Hematopoietic multipotent progenitor cell treated with erythropoietin and hydrocortisone succinate and interleukin-3 and kit ligand, for 17 days (in vitro differentiated cells): ENCODE measurements around the gene CDH7.

Source experiments
- DNase-seq: peaks from one replicate; pipeline ENCODE4 v3.0.0-alpha.2; 2015; ENCODE audit warnings: low spot score

The CDH7 gene

DNA sequence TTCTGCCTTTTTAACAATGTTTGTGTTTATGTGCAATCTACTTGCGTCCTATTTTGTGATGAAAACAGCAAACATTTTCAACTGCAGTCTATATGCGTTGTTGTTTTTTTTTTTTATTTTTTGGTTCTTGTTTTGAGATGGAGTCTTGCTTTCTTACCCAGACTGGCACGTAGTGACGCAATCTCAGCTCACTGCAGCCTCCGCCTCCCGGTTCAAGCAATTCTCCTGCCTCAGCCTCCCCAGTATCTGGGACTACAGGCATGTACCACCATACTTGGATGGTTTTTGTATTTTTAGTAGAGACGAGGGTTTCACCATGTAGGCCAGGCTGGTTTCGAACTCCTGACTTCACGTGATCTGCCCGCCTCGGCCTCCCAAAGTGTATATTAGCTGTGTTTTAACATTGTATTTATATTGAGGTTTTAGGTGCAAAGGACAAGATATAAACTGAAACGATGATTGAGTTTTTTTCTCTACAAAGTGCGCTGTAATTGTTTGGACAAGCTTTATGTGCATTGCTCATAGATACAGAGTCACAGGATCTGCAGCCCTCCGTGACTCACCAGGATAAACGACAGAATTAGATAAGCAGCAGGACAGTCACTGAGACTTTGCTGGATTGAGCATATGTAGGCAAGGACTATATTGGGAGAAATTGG is 17.4 kb downstream of the CDH7 start:
- DNase-seq, result no peak

GRCh38 chr18:65769652-65770051 is 18.8 kb downstream of the CDH7 start:
- DNase-seq, result no peak

DNA sequence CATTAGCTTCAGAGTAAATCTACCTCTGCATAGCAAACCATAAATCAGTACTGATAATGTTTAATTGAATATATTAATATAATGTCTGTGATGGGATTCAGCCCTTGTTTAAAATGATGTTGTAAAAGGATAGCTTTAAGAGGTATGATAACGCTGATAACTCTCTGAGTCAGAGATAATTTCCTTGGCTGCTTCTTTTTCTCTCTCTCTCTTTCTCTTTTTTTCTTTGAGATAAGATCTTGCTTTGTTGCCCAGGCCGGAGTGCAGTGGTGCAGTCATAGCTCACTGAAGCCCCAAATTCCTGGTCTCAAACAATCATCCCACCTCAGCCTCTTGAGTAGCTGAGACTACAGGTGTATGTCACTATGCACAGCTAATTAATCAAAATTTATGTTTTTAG is 35.7 kb downstream of the CDH7 start:
- no peak for DNase-seq

DNA sequence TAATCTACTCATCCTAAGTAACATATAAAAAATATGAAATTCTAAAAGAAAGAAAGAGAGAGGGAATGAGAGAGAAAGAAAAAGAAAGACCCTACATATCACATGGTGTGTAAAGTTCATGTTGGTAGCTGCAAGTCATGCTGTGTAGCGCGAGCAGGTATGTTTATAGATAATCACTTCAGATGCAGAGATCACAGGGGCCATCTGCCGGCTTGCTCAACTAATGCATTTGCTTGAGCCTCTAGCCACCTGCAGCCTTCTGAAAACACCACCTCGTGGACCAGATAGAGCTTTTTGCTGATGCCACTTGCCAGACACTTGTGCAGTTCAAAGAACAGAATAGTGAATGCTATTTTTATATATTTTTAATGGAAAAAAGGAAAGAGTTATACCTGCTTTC is 37.6 kb downstream of the CDH7 start:
- DNase-seq, result no peak

- DNase-seq, result no peak
Observed at GRCh38 chr18:65790604-65791003, 39.8 kb downstream of the CDH7 start.

- DNase-seq, result no peak
Observed at GRCh38 chr18:65791719-65792118, 40.9 kb downstream of the CDH7 start.

DNA sequence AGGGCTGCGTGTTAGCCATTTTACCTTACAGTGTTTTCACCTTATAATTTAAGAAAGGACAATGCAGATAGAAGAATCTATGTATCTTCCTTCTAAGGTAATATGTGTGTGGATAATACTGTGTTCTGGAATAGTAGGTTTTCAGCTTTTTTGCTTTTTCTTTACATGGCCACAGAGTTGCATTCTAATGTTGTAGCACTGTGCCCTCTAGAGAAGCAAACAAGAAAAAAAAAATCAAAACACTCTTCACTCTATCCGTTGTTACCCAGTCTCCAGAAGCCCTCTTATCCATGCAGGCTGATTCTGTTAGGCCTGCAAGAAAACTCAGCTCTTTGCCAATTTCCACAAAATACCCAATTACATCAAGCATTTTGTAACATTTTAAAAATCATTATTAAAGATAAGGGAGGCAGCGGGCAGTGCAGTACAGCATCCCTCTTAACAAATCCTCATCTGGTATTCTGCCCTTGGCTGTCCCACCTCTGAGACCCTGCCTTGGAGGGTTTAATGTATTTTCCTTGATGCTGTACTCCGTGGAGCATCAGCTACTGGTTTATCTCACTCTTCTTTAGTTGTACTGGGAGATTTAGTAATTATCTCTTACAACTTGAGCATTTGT is 41.8 kb downstream of the CDH7 start:
- DNase-seq, result no peak

DNA sequence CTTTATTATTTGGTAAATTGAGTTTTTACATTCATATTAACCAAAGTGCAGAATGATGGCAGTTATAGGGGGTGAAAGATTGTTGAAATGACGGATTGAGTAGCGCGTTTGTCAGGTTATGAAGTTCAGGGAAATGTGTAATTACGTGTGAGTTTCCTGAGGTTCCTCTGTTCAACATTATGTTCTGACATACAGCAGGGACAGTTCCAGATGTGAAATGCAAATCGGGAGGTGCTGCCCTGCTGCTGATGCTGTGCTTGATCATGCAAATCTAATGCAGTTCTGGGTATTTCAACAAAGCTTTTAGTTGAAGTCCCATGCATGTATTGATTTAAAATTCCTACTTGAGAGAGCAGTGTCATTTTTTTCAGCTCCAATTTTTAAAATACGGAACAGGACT is 57.9 kb downstream of the CDH7 start:
- DNase-seq, result no peak

- no peak for DNase-seq
Observed at GRCh38 chr18:65811307-65811706, 60.5 kb downstream of the CDH7 start.

DNA sequence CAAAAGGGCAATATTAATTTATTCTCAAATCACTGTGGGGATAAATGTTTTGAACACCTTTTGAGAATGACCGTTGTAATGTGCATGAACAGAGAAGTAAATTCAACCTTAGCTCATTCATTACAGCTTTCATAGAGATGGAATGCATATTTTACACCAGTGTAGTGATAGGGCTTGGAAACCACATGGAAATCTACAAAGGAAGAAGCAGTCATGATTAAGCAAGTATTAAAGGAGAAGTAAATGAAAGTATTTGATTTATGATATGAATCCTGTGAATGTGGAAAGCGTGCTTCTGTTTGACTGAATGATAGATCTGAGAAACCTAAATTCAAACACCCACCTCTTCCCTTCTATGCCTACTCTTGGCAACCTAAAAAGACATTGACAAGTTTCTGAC is 64.7 kb downstream of the CDH7 start:
- DNase-seq, result no peak

DNA sequence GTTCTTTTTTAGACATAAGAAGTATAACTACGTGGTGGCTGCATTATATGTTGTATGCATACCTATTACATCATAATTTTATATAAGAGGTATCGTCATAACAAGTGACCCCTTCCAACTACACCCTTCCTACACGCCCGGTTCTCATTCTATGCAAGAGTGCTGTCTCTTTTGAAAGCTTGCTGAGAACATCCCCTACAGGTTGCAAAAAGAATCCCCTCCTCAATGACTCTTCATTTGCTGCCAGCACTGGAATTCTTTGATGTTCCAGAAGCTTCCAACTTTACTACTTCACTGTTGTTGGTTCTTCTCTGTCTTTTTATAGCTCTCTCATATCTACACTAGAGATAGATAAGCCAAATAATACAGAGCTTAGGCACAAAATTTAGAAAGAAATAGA is 66.4 kb downstream of the CDH7 start:
- DNase-seq, result no peak

- DNase-seq, result no peak
Observed at GRCh38 chr18:65821911-65822310, 71.1 kb downstream of the CDH7 start.

- no peak for DNase-seq
Observed at GRCh38 chr18:65822826-65823225, 72.0 kb downstream of the CDH7 start.

DNA sequence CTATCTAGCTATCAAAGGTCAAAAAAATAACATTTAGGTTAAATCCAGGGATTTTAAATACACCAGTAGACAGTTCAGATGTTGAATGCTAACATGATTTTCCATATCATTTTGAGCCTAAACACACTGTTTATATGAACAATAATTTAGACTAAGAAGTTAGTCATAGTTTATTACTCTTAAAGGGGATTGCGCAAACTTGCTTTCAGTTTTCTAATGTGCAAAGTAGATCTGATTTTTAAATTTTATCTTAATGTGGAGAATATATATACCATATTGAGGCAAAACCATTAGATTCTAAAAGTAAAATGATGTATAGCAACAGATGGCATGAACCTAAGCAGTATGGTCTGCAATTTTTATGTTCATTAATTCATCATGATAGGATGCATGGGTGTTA is 76.6 kb downstream of the CDH7 start:
- no peak for DNase-seq

GRCh38 chr18:65835881-65836280 is 85.1 kb downstream of the CDH7 start:
- DNase-seq, result no peak

DNA sequence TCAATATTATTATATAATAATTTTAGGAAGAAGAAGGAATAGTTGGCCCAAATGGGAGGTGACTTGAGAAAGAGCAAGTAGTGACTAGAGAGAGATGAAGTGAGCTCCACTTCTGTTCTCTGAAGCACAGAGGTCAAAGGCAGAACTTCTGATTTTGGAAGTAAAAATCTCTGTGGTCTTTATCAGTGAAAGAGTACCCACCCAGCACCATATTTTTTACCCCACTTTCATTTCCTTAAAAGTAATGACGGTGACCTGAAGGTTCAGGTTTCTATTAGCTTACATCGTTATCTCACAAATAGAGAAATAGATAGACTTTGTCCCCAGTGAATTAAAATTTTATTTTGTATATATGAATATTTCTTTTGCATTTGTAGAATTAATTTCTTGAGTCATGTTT is 95.3 kb downstream of the CDH7 start:
- no peak for DNase-seq

DNA sequence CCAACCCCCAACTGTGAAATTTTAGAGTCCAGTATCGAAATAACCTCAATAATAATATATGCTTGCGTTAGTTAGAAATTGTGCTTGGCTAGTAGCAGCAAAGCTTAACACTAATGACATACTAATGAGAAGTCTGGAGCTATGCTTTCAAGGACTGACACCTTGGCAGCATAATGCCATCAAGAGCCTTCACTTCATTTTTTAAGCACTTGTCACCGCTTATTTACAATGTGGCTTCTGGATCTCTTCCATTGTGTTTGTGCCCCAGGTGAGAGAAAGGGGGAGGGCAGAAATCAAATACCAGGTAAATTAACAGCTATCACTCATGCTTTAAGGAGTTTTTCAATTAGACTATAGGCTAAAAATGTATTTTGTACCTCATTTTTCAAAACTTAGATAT is 101.5 kb downstream of the CDH7 start:
- DNase-seq, result no peak

DNA sequence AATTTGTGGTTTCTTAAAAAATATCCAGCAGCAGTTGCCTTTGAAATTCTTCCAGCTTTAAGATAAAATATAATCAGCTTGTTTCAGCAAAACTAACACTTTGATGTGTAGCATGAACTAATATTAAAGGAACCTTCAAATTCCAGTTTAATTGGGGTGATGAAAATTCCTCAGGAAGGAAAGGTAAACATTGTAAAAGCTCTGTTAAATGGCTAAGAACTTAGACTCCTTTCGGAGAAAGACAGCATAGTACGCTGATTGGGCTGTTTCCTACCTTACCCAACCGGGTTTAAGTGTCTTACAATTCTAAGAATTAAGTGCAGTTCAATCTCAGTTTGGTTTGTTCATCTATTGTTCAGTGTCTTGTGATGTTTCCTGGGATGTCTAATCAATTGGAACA is 108.3 kb downstream of the CDH7 start:
- DNase-seq, result no peak

GRCh38 chr18:65869527-65869926 is 118.7 kb downstream of the CDH7 start:
- DNase-seq, result no peak

- DNase-seq, result no peak
Observed at GRCh38 chr18:65876310-65876709, 125.5 kb downstream of the CDH7 start.

DNA sequence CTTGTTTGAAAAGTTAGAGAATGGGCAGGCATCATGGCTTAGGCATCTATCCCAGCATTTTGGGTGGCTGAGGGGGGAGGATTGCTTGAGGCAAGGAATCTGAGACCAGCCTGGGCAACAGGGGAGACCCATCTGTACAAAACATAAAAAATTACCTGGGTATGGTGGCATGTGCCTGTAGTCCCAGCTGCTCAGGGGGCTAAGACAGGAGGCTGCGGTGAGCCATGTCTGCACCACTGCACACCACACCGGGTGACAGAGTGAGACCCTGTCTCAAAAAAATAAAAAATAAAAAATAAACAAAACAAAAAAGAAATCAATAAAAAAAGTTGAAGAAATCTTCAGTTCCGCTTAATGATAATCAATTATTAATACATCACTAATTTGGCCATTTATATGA is 146.5 kb downstream of the CDH7 start:
- DNase-seq, result no peak

DNA sequence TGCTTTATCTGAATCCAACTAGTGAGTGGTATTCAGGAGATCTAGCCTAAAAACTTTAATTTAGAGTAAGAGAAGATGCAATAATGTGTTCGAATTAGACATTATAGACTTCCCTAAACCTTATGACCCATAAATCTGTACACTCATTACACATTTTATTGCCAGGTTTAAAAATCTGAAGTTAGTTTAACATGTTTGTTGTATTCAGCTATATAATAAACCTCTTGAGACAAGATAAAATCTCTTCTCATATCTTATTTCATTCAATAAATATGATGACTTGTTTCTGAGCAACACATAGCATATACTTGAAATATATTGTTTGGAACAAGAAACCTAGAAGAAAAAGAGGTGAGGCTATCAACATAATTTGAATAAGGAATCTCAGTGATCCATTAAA is 150.7 kb downstream of the CDH7 start:
- no peak for DNase-seq

GRCh38 chr18:65906621-65907034 is 155.8 kb downstream of the CDH7 start:
- DNase-seq, result no peak

DNA sequence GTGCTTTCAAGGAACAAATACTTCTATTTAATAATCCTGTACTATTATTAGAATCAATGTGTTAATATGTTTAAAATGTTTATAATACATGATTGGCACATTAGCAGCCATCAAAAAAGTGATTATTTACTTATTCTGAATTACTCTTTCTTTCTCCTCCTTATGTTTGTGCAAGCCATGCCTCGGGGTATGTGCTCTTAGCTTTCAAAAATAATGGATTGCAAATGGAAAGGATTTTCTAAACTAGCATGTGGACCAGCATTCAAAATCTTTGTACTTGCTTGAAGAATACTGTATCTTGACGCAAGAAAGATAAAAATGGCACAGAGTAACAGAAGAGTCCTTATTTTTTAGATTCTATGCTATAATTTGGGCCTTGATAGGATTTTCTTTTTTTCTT is 156.5 kb downstream of the CDH7 start:
- DNase-seq, result no peak
